Ramos (cell line): ENCODE measurements around the gene GPR55.

Source experiments
- in situ Hi-C: fragments of 300-500 bp; cut with MboI; formaldehyde crosslinking; loops from one replicate; pipeline ENCODE4 v1.14.3; 2022; ENCODE audit warnings: low sequenced_read_pairs; ENCODE audit not compliant: unreplicated experiment

Gene GPR55

DNA sequence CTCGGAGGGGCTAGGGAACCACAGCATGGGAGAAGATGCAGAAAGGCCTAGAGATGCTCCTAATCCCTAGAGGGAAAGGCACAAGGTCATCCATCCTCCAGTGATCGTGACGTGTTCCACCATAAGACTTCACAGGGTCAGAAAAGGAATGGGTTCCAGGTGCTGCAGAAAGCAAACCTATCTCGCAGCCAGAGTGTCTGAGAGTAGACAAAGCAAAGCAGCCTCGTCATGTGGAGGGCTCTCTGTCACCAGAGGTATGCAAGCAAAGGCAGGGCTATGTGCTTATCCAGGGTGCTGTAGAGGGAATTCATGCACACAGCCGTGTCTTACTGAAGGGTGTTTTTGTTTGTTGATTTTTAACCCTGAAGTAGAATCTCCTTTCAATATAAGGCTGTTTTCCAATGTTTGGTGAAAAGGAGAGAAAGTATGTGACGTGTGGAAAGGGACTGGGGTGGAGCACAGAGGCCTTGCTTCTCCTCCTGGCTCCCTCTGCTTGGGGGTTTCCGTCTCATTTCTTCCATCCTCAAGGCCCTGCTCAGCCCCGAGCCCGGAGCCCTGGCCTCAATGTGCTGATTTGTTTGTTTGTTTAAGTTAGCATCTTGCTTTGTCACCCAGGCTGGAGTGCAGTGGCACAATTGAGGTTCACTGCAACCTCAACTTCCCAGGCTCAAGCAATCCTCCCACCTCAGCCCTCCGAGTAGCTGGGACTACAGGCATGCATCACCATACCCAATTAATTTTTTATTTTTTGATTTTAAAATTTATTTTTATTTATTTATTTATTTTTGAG is 3.0 kb downstream of the GPR55 start:
- in situ Hi-C loops = loop anchor here (5.0 kb wide), 1 partner anchor 65 kb away; no protein-coding TSS in a partner anchor

DNA sequence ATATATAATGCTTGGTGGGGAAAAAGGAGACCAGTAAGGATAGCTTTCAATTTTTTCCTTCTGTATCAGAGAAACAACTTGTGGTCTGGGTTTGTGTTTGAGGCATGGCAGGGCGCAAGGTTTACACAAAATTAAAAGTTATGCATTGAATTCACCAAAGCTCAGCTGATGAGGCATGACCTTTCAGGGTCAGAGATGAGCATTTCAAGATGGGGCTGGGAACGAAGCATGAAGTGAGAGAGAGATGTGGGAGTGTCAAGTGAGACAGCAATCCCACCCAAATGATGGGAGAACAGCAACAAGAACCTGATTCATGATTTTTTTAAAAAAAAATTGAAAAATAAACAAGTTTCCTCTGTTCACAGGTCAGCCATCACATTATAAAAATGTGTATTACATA is 4.9 kb downstream of the GPR55 start:
- in situ Hi-C loops = loop anchor here (5.0 kb wide), 1 partner anchor 67 kb away; no protein-coding TSS in a partner anchor

DNA sequence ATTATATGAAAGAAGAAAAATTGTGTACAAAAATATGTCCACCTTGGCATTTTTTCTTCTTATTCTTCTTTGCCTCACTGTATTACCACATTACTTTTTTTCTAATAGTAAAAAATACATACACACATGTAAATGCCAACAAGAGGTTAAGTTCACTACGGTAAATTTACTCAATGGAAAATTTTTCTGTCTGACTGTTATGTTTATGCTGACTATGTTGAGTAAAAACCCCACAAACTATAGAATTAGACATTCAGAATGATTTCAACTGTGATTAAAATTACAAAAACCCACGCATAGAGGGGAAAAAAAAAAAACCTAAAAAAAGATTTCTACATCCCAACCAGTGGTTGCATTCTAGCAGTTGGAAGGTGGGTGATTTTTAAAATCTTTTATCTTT is 5.4 kb downstream of the GPR55 start:
- in situ Hi-C loops = loop anchor here (5.0 kb wide), 1 partner anchor 68 kb away; no protein-coding TSS in a partner anchor

DNA sequence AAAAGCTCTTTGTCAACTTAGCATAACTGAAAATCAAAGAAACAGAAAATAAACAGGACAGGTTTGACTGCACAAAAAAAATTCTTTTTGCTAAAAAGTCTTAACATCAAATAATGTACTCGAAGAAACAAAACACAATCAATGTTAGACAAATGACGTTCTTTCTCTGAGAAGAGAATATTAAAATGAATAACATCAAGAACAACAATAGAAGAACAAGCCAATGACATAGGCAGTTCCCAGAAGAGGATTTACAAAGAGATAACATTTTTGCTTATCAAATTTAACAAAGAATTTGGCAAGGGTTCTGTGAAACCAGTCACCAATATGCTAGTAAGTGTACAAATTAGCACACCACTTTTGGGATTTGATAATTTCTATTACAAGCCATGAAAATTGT is 5.8 kb downstream of the GPR55 start:
- in situ Hi-C loops = no loop called here

DNA sequence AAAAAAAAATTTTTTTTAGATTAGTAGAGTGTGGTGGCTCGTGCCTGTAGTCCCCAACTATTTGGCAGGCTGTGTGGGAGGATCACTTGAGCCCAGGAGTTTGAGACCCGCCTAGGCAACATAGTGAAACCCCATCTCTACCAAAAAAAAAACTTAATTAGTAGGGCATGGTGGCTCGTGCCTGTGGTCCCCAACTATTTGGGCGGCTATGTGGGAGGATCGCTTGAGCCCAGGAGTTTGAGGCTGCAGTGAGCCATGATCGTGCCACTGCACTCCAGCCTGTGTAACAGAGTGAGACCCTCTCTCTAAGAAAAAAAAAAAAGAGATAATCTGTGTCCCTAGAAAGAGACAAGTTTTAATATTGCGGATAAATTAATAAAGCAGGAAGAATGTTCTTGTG is 8.8 kb downstream of the GPR55 start:
- in situ Hi-C loops = no loop called here

DNA sequence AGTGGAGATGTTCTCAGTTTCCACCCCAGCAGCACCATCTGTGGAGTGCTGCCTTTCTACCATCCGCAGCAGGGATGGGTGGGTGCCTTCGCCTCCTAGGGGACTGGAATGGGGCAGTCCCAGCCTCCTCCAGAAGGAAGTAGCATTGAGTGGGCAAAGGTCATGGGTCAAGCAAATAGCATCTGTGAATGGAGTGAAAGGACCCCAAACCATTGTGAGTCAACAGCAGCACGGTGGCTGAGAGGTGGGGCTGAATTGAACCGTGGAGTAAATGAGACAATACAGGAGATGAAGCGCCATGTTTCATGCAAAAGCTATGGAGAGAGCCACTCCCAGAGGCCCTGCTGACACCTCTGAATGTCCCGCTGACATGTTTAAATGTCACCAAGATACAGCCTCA is 9.7 kb downstream of the GPR55 start:
- in situ Hi-C loops = no loop called here

DNA sequence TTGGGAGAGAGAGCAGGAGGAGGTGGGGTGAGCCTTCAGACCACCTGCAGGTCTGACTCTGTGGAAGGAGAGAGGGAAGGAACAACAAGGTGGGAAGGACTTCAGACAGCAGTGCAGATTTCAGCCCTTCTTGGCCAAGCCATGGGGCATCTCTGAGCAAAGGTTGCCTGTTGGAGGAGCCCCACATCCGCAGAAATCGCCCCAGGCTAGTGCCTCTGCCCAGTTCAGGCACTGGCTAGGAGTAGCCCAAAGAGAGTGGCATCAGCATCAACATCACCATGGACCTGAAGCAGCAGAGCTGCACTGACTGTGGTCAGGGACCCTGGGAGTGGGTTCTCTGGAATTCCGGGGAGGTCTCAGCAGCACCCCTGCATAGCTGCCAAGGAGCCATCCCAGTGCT is 10.2 kb downstream of the GPR55 start:
- in situ Hi-C loops = no loop called here

DNA sequence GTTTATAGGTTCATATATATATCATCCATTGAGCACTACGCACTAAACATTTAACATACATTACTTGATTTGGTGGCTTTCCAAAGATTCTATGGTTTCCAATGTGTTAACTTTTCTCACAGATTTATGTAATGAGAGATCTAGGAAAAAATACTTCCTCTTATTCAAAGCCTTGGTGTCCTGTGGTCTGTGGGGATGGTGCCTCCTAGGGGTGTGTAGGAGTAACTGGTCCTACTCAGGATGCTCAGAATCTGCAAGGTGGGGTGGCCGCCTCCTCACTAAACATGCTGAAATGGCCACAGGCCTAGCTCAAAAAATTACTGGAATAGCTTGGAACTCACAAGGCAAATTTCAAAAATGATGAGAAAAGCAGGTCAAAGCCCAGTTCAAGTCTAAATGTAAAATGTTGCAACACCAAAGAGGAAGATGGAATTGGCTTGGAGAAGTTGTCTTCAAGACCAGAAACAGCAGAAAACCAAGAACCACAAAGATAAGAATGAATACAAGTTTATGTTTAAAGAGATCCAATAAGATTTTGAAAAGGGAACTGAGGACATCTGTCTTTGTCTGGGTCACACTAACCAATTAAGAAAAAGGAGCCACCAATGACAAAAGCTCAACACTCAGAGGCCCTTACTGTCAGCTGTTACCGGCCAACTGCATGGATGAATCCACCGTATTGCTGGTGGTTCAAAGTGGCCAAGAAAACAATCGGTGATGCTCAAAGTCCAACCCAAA is 11.5 kb downstream of the GPR55 start:
- in situ Hi-C loops = no loop called here

DNA sequence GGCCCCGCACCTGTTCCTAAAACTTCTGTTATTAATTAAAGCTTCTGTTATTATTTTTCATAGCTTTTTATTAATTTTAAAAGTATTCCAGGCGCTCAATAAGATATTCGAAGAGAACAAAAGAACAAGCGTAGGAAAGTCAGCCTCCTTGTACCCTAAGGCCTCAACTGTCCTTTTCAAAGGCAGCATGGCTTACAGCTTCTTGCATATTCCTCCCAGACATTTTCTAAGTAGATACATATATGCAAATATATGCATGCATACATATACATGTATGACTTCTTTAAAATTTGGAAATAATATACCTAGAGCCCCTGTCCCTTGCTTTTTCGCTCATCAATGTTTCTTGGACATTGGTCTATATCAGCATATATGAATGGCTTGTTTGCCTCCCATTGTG is 12.3 kb downstream of the GPR55 start:
- in situ Hi-C loops = no loop called here

DNA sequence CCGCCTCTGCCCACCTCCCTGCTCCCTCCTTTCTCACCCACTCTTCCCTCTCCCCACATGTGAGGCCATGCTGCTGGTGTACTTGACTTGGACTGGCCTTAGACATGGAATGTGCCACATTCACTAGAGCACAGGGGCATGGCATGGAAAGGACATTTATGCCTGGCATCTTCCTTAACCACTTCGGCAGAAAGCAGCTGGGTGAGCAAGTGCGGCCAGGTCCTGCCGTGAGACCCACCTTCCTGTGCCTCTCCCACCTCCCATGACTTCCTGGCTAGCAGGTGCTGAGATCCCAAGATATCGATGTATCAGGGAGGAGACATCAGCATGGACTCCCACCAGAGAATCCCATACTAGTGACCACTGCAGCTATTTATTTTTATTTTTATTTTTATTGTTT is 13.0 kb downstream of the GPR55 start:
- in situ Hi-C loops = no loop called here

DNA sequence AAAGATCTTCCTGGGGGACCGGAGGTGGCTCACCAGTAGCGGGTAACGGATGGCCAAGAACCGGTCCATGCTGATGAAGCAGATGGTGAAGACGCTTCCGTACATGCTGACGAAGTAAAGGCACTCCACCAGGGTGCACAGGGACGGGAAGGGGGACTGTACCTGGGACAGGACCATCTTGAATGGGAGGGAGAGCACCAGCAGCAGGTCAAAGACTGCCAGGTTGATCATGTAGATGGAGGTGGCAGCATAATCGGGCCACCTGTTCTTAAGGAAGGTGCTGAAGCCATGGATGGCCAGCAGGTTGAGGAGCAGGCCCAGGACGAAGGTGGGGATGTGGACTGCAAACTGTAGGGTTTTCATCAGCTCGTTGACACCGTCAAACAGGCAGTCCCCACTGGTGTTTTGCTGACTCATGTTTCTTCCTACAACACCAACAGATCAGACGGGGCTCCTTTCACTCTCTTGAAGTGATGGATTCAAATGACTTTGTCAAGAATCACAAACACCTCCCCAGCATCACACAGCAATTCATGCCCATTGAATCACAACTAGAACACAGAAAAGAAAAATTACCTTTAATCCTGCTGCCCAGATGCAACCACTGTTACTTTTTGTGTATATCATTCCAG is 14.4 kb downstream of the GPR55 start:
- in situ Hi-C loops = no loop called here

DNA sequence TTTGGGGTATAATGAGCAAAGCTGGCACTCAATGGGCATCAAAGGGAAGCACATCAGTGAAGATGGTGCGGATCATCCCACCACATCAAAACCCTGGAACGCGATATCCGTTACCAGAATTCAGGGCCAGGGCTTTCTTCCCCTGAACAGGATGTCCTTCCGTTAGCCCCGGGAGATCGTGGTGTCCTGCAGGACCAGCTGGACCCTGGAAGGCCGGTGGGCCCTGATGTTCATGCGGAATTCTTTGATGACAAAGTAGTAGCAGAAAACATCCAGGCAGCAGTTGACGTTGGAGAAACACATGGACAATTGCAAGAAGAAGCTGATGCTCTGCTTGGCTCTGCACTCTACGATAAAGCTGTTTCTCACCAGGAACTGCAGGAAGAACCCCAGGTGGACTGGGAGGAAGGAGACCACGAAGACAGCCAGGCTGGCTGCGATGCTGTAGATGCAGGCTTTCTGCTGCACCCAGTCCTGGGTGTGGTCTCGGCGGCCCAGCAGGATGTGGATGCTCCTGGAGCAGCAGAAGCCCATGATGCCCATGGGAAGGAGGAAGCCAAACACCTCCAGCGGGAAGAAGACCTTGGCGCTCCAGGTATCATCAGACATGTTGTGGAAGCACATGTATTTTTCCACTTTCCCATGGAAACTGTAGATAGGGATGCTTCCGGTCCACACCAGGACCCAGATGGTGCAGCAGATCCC is 15.0 kb downstream of the GPR55 start:
- in situ Hi-C loops = no loop called here

DNA sequence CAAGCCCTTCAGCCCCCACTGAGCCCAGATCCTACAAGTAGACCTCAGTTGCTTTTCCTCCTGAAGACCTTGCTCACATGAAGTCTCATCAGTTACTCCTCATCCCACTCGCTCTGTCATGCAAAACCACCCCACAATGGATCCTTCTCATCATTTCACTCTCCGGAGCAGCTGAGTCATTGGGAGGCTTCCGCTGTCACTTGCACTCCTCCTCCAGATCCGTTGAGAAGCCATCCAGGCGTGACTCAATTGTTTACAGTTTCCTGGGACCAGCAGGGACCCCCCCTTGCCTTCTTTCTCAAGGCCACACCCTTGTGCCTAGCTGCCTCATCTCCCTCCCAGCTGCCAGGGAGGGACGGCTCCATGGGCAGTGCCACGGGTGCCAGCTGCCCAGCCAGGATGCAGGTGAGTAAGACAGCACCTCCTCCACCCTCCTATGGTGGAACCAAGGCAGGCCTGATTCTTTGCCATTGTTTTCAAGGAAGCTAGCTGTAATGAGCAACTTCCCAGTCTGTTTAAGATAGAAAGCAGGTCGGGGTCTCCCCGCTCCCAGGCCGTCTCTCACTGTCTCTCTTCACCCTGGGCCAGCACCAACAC is 16.3 kb downstream of the GPR55 start:
- in situ Hi-C loops = no loop called here

DNA sequence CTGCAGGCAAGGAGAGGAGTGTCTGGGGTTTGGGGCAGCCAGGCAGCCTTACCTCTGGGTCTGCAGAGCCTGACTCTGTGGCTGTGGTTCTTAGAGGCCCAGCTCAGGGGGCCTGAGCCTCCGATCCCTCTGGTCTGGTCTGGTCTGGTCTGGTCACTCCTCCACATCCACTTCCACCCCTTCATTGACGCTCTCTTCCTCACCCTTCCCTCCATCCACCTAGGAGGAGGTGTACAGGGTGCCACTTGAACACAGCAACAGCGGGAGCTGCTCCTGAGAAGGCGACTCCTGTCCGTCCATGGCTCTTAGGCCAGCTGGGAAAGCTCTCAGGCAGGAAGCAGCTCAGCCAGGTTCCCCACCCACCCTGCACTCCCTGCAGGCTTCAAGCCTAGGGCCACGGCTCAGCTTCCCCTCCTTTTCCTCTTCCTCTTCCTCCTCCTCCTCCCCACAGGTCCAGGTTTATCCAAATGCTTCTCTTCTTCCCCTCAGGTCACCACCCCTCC is 16.9 kb downstream of the GPR55 start:
- in situ Hi-C loops = no loop called here

DNA sequence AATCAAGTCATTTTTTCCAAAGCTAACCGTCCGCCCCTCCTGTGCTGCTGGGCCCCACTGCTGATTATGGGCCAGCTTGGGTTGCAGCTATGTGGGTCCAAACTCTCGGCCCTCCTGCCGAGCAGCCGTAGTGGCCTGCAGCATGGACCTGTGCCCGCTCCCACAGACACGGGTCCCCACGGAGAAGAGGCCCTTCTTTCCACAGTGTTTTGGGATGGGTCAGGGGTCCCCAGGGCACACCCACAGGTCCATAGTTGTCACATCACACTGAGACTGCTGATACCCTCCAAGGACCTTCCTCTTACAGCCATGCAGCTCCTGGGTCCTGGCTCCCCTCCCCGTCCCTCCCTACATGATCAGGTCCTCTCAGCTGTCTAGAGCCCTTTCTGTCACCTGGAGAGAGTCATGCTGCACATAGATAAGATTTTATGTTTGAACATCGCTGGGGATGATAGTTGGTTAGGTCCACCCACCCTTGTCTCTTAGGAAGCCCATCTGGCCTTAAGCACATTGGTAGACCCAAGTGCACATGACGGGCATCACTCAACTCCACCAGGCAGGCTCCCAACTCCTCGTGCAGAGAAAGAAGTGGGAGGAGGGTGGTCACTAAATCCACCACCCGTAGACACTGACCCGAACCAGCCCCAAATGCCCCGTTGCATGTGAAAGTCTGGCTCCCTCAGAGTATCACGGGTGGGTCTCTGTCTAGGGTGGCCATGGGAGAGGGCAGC is 17.5 kb downstream of the GPR55 start:
- in situ Hi-C loops = no loop called here

DNA sequence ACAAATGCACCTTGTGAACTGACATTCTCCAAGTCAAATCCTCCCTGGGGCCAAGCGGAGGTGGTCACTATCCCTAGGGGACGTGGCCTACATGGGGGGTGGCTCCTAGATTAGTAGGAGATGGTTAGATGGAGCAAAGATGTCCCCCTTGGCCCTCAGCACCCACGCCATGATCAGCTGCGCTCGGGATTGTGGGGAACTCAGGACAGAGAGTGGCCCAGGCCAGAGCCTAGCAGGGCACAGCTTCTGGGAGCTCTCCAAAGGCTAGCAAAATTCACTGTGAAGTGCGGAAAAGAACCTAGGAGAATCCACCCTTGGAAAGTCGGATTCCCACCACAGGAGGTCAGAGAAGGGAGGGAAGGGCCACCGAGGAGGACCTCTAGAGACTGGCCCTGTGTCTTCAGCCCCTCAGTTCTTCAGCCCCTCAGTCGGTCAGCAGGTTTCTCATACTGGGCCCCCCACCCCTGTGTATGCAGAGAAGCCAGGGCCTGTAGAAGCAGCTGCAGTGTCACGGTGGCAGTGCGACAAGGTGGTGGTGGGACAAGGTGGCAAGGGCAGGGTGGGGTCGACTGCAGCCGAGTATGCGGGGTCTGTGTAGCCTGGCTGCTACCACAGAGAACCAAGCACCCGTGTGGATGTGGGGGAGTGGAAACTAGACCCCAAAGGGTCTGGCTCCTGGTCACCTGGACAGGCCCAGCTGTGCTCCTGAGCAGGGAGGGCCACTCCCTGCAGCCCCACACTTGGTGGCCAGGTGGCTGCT is 18.4 kb downstream of the GPR55 start:
- in situ Hi-C loops = no loop called here

DNA sequence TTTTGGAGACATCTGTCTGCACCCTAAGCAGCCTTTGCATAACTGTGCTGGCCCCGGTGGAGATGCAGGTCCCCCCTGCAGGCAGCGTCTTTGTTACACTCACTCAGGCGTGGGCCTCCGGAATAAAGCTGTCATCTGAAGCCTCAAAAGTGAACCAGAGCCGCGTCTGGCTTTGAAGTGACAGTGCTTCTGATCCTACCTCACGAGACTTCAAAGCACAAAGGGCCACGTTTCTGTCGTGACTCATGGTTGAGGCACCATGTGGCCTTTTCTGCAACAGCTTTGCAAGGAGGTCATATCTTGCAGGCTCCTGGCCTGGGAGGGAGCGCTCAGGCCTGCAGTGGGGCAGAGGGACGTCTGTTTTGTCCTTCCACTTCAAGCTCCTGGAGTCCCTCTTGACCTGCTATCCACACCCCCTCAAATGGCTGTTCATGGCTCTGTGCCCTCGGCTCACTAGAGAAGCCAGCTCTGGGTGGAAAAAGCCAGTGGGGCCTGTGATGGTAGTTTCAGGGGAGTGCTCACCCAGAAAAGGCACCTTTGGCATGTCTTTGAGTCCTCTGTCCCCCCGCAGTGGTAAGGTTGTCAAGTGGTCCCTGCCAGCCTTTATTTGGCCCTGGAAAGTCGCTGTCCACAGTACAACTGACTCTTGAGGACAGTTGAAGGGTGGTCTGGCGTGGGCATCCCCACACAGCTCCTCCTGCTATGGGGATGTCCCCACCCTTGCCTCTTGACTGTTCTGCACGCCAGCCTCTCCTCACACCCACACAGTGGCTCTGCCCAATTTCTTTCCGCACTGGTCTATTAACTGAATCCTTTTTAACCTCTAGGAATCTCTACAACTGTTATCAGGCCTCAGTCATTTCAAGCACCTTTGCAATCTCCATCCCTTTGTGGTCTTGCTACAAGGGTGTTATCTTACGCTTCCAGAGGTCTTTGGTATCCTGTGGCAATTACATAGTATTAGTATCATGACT is 19.3 kb downstream of the GPR55 start:
- in situ Hi-C loops = no loop called here
